ENCODE results near the gene DPEP3.
"Not testable (repeated sequence)": the region's sequence is repeated elsewhere in the genome, so short reads cannot be mapped to it uniquely, and the experiment has no call there.

The DPEP3 gene

DNA sequence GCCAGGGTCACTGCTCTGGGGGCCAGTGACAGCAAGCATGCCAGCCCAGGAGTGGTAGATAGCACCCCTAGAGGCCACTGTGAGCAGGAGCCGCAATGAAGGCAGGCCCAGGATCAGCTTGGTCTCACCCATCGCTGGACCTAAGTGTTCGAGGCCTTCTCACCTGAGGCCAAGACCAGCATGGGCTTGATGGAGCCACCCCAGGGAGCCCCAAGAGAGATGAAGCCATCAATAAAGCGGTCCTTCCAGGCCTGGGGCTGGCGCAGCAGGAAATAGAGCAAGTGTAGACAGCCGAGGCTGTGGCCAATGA lies 38.1 kb downstream of the DPEP3 start:
- CTCF ChIA-PET, result interaction anchor here (0.7 to 4.3 kb wide), 17 partner anchors 9 to 422 kb away, joined by 3 to 34 read pairs (median 4); partner anchors contain the start of gene NRN1L
- DNase-seq (ENCODE audit: low read depth, low spot score), result no peak
- TF ChIP-seq, protein P1, sequence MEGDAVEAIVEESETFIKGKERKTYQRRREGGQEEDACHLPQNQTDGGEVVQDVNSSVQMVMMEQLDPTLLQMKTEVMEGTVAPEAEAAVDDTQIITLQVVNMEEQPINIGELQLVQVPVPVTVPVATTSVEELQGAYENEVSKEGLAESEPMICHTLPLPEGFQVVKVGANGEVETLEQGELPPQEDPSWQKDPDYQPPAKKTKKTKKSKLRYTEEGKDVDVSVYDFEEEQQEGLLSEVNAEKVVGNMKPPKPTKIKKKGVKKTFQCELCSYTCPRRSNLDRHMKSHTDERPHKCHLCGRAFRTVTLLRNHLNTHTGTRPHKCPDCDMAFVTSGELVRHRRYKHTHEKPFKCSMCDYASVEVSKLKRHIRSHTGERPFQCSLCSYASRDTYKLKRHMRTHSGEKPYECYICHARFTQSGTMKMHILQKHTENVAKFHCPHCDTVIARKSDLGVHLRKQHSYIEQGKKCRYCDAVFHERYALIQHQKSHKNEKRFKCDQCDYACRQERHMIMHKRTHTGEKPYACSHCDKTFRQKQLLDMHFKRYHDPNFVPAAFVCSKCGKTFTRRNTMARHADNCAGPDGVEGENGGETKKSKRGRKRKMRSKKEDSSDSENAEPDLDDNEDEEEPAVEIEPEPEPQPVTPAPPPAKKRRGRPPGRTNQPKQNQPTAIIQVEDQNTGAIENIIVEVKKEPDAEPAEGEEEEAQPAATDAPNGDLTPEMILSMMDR (IDR thresholded peaks at IDR 0.05; ENCODE audit: insufficient read depth, low read length, missing control alignments), result peak; percentile 73
- POLR2A ChIA-PET, result no interaction called here
- no peak overlapping the region for H3K4me3 ChIP-seq (ENCODE audit: low read depth, low read length)

DNA sequence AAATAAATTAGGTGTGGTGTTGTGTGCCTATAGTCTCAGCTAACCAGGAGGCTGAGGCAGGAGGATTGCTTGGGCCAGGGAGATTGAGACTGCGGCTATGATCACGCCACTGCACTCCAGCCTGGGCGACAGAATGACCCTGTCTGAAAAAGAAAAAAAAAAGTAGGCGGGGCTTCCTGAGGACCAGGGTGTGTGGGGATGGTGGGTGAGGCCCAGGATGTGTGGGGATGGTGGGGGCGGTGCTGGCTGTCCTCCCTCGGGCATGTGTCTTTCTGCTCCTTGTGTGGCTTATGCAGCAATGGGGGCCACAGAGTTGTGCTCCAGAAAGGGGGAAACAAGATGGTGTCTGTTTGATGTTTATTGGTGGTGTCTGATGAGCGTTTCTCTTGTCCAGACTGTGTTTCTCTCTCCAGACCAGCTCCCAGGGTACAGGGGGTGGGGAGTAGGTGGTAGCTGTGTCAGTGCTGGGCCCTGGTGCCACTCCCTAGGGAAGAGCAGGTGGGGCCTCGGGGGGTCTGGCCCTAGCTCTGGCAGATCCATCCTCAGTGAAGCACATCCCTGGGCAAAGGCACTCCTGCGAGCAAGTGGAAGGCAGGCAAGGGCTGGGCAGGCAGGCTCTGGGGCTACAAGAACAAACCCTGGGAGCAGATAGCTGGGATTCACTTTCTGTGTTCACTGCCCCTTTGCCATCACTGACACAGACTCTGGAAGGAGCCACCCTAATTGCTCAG lies 38.7 kb downstream of the DPEP3 start:
- TF ChIP-seq, protein P1 (IDR thresholded peaks at IDR 0.05; ENCODE audit: insufficient read depth, low read length, missing control alignments), result no peak
- POLR2A ChIA-PET, result interaction anchor here (0.8 kb wide), 1 partner anchor 8 kb away, joined by 4 read pairs; no protein-coding TSS in a partner anchor
- DNase-seq (ENCODE audit: low read depth, low spot score), result no peak
- CTCF ChIA-PET, result interaction anchor here (0.7 to 4.3 kb wide), 19 partner anchors 8 to 421 kb away, joined by 3 to 34 read pairs (median 4); partner anchors contain the start of gene NRN1L
- no peak overlapping the region for H3K4me3 ChIP-seq (ENCODE audit: low read depth, low read length)

DNA sequence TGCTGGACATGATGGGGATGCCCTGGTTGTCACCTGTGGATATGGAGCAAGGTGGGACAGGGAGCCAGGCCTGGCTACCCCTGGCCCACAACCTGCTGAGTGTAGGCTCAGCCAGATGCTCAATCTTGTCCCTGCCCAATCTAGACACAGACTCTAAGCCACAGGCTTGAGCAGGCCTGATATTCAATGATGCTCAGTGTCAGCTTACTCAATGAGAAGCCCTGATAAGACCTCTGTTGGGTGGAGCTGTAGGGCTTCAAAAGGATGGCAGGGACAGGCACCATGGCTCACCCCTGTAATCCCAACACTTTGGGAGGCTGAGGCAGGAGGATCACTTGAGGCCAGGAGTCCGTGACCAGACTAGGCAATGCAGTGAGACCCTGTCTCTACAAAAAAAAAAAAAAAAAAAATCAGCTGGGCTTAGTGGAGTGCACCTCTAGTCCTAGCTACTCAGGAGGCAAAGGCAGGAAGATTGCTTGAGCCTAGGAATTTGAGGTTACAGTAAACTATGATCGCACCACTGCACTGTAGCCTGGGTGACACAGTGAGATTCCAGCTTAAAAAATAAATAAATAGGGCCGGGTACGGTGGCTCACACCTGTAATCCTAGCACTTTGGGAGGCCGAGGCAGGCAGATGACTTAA lies 39.7 kb downstream of the DPEP3 start:
- TF ChIP-seq, protein P1 (IDR thresholded peaks at IDR 0.05; ENCODE audit: insufficient read depth, low read length, missing control alignments), result no peak
- DNase-seq (ENCODE audit: low read depth, low spot score), result no peak

DNA sequence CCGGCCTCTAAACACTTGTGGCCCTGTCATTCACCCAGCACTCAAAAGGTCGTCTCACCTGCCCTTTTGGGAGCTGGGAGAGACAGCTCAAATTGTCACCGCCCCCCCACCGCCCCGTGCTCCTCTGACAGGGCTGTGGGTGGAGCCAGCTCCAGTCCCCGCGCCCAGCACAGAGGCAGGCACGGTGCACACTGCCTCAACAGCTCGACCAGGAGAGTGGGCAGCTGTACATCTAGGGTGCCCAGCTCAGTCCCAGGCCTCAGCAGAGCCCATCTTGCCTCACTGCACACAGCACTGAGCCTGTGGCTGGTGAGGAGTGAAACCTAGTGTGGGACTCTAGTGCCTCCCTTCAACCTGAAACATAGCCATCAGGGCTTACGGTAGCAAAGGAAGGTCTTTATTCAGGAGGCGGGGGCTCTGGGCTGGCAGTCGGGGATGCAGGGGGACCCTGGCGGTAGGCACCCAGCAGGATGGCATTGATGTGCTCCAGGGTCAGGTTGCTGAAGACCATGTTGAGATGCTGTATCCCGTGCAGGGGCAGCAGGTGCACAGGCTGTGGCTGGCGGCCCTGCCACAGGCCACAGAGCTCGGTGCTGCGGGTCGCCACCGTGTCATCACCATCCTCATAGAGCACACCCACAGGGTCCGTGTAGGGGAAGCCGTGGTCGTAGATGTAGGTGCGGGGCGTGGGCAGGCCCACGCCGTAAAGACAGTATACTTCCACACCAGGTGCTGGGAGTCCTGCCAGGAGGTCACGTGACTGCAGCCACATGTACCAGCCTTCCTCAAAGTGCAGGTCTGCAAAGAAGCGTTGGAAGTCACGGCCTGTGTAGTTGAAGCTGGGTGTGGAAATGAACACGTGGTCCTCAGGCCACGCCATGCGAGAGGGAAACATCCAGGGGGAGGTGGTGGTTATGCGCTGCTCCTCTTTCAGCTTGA lies 40.5 kb downstream of the DPEP3 start:
- POLR2A ChIA-PET, result interaction anchor here (1.1 kb wide), 1 partner anchor 8 kb away, joined by 3 read pairs; no protein-coding TSS in a partner anchor

More for the DNA sequence above, 39.7 kb downstream of the DPEP3 start:
- ChIA-PET CTCF (interaction anchor here (0.7 to 4.3 kb wide), 11 partner anchors 8 to 272 kb away, joined by 3 to 34 read pairs (median 9); partner anchors contain the start of gene NRN1L), POLR2A (interaction anchor here (0.8 kb wide), 2 partner anchors 9 to 11 kb away, joined by 3 to 4 read pairs; no protein-coding TSS in a partner anchor)
- H3K4me3 ChIP-seq (ENCODE audit: low read depth, low read length), result no peak overlapping the region

DNA sequence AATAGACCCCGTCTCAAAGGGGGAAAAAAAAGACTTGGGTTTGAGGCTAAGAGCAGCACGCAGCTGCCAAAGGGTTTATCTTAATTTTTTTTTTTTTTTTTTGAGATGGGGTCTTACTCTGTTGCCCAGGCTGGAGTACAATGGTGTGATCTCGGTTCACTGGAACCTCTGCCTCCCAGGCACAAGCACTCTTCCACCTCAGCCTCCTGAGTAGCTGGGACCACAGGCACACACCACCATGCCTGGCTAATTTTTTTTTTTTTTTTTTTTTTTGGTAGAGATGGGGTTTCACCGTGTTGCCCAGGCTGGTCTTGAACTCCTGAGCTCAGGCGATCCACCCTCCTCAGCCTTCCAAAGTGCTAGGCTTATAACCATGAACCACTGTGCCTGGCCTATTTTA lies 42.6 kb downstream of the DPEP3 start:
- ChIA-PET CTCF (interaction anchor here (1.2 to 16.7 kb wide), 3 partner anchors 9 to 122 kb away, joined by 3 to 227 read pairs (median 6); no protein-coding TSS in a partner anchor), POLR2A (interaction anchor here (0.8 kb wide), 1 partner anchor 10 kb away, joined by 6 read pairs; no protein-coding TSS in a partner anchor)
- not testable (repeated sequence) for H3K4me3 ChIP-seq (ENCODE audit: low read depth, low read length); DNase-seq (ENCODE audit: low read depth, low spot score)

More for the DNA sequence above, 40.5 kb downstream of the DPEP3 start:
- TF ChIP-seq, protein P1 (IDR thresholded peaks at IDR 0.05; ENCODE audit: insufficient read depth, low read length, missing control alignments), result no peak
- no peak overlapping the region for H3K4me3 ChIP-seq (ENCODE audit: low read depth, low read length)
- DNase-seq (ENCODE audit: low read depth, low spot score), result no peak
- CTCF ChIA-PET, result interaction anchor here (0.7 to 4.3 kb wide), 8 partner anchors 7 to 272 kb away, joined by 3 to 34 read pairs (median 9); partner anchors contain the start of gene NRN1L
